Spleen (tissue), 11 donors: ENCODE data around the gene ASMT. TPM values are rescaled to one million over a fixed set of nuclear protein-coding genes. Genes with fewer than 3 reads are reported as not detected.
A peak's percentile ranks its signal among the peaks of the same experiment; 100 is the strongest.

Source experiments
- DNase-seq: peaks from one replicate; pipeline ENCODE4 v3.0.0-alpha.2; 2020
- H3K27ac ChIP-seq, 8 donors: fragments of 200-600 bp; sonication (generic) in 7 of 8; 1 replicate in 4 of 8; 2 replicates in 4 of 8; pipeline versions ENCODE4 v1.5.0 to v1.8.0; 2016 to 2021; ENCODE audit warnings: inconsistent platforms in 4 of 8, mild to moderate bottlenecking in 4 of 8, moderate library complexity in 1 of 8
- H3K27me3 ChIP-seq, 7 donors: fragments of 200-600 bp; sonication (generic) in 6 of 7; replicated peaks in 1 of 7; 1 replicate in 4 of 7; 2 replicates in 3 of 7; pipeline versions ENCODE4 v1.5.0 to v1.8.0; 2016 to 2021; ENCODE audit warnings: inconsistent platforms in 3 of 7, mild to moderate bottlenecking in 1 of 7
- H3K36me3 ChIP-seq, 6 donors: fragments of 200-600 bp; sonication (generic) in 5 of 6; 1 replicate in 4 of 6; 2 replicates in 2 of 6; pipeline versions ENCODE4 v1.5.0 to v1.8.0; 2016 to 2021; ENCODE audit warnings: inconsistent platforms in 2 of 6
- H3K4me1 ChIP-seq, 6 donors: fragments of 200-600 bp; sonication (generic) in 5 of 6; 1 replicate in 3 of 6; 2 replicates in 3 of 6; pipeline versions ENCODE4 v1.5.0 to v1.8.0; 2016 to 2021; ENCODE audit warnings: inconsistent platforms in 3 of 6
- H3K4me3 ChIP-seq, 8 donors: fragments of 200-600 bp; sonication (generic) in 7 of 8; 1 replicate in 4 of 8; 2 replicates in 4 of 8; pipeline versions ENCODE4 v1.5.0 to v1.8.0; 2016 to 2021; ENCODE audit warnings: inconsistent platforms in 4 of 8, mild to moderate bottlenecking in 4 of 8, moderate library complexity in 2 of 8
- H3K9me3 ChIP-seq, 8 donors: fragments of 200-600 bp; sonication (generic) in 7 of 8; 1 replicate in 4 of 8; 2 replicates in 4 of 8; pipeline versions ENCODE4 v1.5.0 to v1.8.0; 2016 to 2021; ENCODE audit warnings: inconsistent platforms in 4 of 8
- POLR2A ChIP-seq, 3 donors: fragments of 450-650 bp; IDR thresholded peaks; one replicate each; pipeline ENCODE4 v1.5.1; 2017; ENCODE audit warnings: antibody characterized with exemption in 3 of 3, mild to moderate bottlenecking in 1 of 3
- POLR2AphosphoS5 ChIP-seq, 3 donors: sonication (generic); formaldehyde crosslinking; IDR thresholded peaks; one replicate each; pipeline ENCODE4 v1.5.1; 2017; ENCODE audit warnings: antibody characterized with exemption in 3 of 3
- WGBS, 5 donors: extraction: QIAGEN DNeasy Blood & Tissue Kit in 3 of 5; methylation state at CpG; one replicate each; pipeline versions ENCODE4 v1.1.5 to v1.1.7; 2013 to 2018; 5-methylcytosine and 5-hydroxymethylcytosine counted together
- intact Hi-C: fragments of 100-400 bp; cut with DNase I; formaldehyde crosslinking; loops from one replicate; pipeline ENCODE4 v1.15.0; 2023; ENCODE audit warnings: low total_unique reads
- polyA plus RNA-seq, 3 donors: library from polyadenylated mRNA; stranded (reverse); fragments of 200-250 nt; gene quantifications; one replicate each; pipeline ENCODE4 v1.2.1, GENCODE V29; 2013
- total RNA-seq, 7 donors: library from RNA; depleted of rRNA in 3 of 7; stranded (reverse); fragments of >200 nt in 3 of 7; fragmentation: NEBNext Ultra II Directional in 4 of 7; extraction: Animal tissue kit (Norgen Biotek cat#: 25700) in 4 of 7; gene quantifications; one replicate each; pipeline versions ENCODE4 v1.1.0 to v1.2.1, GENCODE V29; 2016 to 2021
- TF ChIP-seq, protein P1 (sequence below), 11 experiments: fragments of 200-600 bp in 7 of 11; fragments of 450-650 bp in 4 of 11; sonication (generic) in 4 of 11; IDR thresholded peaks in 8 of 11; conservative IDR thresholded peaks in 3 of 11; 1 replicate in 7 of 11; 2 replicates in 4 of 11; pipeline versions ENCODE4 v1.4.0 to v1.8.0; 2016 to 2021; ENCODE audit warnings: antibody characterized with exemption in 11 of 11, inconsistent platforms in 4 of 11, mild to moderate bottlenecking in 1 of 11
- donor health status: healthy with polysubstance abuse.
- donor health status: DM: no; HTN: no; CAD: no; lungs with moderate emphysema.
- donor health status: DM: no; HTN: no; CAD: no.
- donor health status: Bipolar disorder and iron deficiency.
- donor health status: healthy.
- donor health status: DM: no; HTN: no; CAD: no.
- donor health status: DM: yes; HTN: yes; CAD: no.

Gene ASMT
- total and polyA plus RNA-seq, 10 donors: 0.11 to 9.6 (median 0.59) TPM; not detected in 2

DNA sequence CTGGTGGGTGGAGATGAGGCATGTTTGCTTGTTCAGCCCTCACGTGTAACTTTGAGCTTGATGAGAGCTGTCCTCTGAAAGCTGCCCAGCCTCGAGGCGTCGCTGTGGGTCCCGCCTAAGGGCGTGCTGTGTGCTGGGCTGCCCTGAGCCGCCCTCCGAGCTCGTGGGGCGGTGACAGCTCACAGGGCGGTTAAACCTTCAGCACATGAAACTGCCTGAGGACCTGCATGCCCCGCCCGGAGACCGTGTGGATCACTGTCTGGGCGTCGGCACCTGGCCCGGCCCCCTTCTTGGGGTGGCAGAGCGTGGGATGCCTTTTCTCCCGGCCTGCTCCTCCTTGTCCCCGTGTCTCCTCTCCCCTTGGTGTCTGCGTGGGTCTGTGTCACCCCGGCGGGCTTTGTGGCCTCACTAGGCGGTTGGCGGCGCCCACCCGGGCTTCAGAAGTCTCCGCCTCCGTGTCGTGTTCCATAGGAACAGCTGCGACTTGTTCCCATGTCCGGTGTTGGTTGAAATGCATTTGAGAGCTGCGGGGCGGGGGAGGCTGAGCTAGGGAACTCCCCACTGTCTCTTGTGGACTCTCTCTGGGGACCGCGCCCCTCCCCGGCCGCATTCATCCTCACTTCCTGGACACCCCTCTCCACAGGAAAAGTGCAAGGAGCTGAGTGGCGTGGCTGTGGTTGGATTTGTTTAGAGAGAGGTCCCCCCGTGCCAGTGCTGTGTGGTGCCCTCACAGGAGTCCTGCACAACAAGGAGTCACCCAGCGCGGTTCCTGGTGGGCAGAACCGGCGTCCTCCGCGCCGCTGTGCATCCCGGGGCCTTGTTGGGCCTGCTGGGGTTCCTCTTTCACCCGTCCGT lies 16.6 kb upstream of the ASMT start:
- Histone ChIP-seq H3K27me3 (no peaks in the 10 kb centered on the region), H3K9me3 (peaks cover 0 to 10% (median 0%) of the 10 kb centered on the region in 8 donors), H3K4me1 (peaks cover 13 to 52% (median 23%) of the 10 kb centered on the region in 6 donors), H3K4me3 (no peak overlapping the region), H3K36me3 (peaks cover 5 to 98% (median 95%) of the 10 kb centered on the region in 6 donors), H3K27ac (peak overlapping the region in 4 of 8 donors; percentile 6 to 33 (median 20))
- 81 to 85% (median 82%) methylated on average over 24 to 50 of the region's 50 CpGs for WGBS, 5 donors
- intact Hi-C loops: no loop called here
- peak in 1 of 3 donors; percentile 46 for TF ChIP-seq POLR2AphosphoS5 (IDR thresholded peaks at IDR 0.05)
- TF ChIP-seq, protein P1, sequence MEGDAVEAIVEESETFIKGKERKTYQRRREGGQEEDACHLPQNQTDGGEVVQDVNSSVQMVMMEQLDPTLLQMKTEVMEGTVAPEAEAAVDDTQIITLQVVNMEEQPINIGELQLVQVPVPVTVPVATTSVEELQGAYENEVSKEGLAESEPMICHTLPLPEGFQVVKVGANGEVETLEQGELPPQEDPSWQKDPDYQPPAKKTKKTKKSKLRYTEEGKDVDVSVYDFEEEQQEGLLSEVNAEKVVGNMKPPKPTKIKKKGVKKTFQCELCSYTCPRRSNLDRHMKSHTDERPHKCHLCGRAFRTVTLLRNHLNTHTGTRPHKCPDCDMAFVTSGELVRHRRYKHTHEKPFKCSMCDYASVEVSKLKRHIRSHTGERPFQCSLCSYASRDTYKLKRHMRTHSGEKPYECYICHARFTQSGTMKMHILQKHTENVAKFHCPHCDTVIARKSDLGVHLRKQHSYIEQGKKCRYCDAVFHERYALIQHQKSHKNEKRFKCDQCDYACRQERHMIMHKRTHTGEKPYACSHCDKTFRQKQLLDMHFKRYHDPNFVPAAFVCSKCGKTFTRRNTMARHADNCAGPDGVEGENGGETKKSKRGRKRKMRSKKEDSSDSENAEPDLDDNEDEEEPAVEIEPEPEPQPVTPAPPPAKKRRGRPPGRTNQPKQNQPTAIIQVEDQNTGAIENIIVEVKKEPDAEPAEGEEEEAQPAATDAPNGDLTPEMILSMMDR (IDR thresholded peaks at IDR 0.05 in 8 of 11, conservative IDR thresholded peaks at IDR 0.05 in 3 of 11): no peak
- TF ChIP-seq POLR2A (IDR thresholded peaks at IDR 0.05): no peak
- DNase-seq: peak; percentile 69

DNA sequence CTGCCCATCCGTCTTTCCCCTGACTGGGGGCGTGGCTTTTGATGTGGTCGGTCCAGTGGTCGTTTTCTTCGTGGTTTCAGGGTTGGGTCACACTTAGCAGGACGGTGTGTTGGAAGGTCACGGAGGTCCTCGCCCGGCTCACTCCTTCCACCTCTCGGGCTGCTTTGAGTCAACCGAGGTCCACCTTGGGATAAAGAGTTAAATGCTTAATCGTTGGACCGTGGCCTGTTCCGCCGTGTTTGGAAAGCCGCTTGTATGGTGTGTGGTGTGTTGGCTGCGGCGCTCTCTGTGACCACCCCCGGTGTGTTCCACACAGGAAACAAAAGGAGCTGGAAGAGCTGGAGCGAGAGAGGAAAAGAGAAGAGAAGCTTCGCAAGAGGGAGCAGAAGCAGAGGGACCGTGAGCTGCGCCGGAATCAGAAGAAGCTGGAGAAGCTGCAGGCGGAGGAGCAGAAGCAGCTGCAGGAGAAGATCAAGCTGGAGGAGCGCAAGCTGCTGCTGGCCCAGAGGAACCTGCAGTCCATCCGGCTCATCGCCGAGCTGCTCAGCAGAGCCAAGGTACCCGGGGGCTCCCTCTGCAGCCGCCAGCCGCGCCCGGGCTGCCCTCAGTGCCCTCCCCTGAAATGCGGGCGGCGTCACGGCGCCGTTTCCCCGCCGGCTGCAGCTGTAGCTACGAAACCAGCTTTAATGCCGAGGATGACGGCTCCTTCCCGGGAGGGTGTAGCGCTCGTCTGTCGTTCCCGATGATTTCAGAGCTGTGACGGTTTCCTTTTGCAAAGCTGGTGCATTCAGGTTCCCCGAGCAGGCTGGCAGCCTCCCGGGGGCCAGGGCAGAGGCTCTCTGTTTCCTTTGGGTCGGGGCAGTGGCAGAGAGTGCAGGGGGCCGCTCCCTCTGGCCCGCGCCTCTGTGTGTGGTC lies 15.7 kb upstream of the ASMT start:
- Histone ChIP-seq H3K4me1 (peaks cover 4 to 43% (median 15%) of the 10 kb centered on the region in 6 donors), H3K4me3 (no peak overlapping the region), H3K27ac (peak overlapping the region in 1 of 8 donors; percentile 11), H3K36me3 (peaks cover 4 to 98% (median 93%) of the 10 kb centered on the region in 6 donors), H3K27me3 (no peaks in the 10 kb centered on the region), H3K9me3 (peaks cover 0 to 10% (median 0%) of the 10 kb centered on the region in 8 donors)
- 84 to 91% (median 89%) methylated on average over 48 to 57 of the region's 57 CpGs for WGBS, 5 donors
- TF ChIP-seq POLR2AphosphoS5 (IDR thresholded peaks at IDR 0.05): peak in 1 of 3 donors; percentile 42
- TF ChIP-seq POLR2A (IDR thresholded peaks at IDR 0.05): no peak
- TF ChIP-seq, protein P1 (IDR thresholded peaks at IDR 0.05 in 8 of 11, conservative IDR thresholded peaks at IDR 0.05 in 3 of 11): no peak
- peak; percentile 73 for DNase-seq
- intact Hi-C loops: no loop called here

DNA sequence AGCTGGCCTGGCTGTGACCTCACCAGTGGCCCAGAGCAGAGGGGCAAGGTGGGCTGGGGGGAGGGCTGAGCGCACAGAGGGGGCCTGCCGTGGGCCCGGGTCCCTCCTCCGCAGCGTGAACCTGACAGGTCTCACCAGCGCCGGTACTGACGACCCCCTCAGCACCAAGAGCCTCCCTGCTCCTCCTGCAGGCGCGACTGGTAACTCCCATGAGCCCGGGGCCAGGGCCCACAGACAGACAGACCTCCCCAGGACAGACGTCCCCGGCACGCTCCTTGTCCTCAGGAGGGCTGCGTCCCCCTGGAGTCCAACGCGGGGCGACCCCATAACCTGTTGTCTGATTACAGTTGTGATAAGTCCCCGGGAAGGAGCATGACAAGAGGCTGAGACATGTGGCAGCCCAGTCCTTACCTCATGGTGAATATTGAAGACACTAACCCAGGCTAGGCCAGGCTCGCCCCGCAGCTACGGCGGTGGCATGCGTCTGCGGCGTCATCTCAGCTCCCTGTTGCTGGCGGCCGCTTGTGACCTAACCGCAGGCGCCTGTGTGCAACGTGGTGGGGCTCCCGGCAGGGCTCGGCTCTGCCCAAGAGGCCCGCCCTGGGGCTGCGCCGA lies 15.0 kb upstream of the ASMT start:
- H3K36me3 ChIP-seq: peaks cover 2 to 98% (median 86%) of the 10 kb centered on the region in 6 donors
- peak; percentile 72 for DNase-seq
- WGBS, 5 donors: 91 to 98% (median 96%) methylated on average over 20 to 36 of the region's 36 CpGs

More for the DNA sequence above, 15.0 kb upstream of the ASMT start:
- intact Hi-C loops: no loop called here
- Histone ChIP-seq H3K9me3 (peaks cover 0 to 10% (median 0%) of the 10 kb centered on the region in 8 donors), H3K27me3 (no peaks in the 10 kb centered on the region), H3K4me1 (peaks cover 0 to 35% (median 7%) of the 10 kb centered on the region in 6 donors), H3K4me3 (no peak overlapping the region), H3K27ac (no peak overlapping the region)
- peak in 1 of 3 donors; percentile 1 for TF ChIP-seq POLR2AphosphoS5 (IDR thresholded peaks at IDR 0.05)
- TF ChIP-seq, protein P1 (IDR thresholded peaks at IDR 0.05 in 8 of 11, conservative IDR thresholded peaks at IDR 0.05 in 3 of 11): no peak
